H9 (cell line): ENCODE results near the gene MYH9. TPM values are rescaled to one million over a fixed set of nuclear protein-coding genes. Genes with fewer than 3 reads are reported as not detected.
A peak's percentile ranks its signal among the peaks of the same experiment; 100 is the strongest.

Experiments used
- DNase-seq: peaks from one replicate; pipeline ENCODE4 v3.0.0-alpha.2; 2017
- H2AFZ ChIP-seq: one replicate; pipeline ENCODE4 v1.6.1; 2013; ENCODE audit warnings: mild to moderate bottlenecking, low read length, control low read depth, moderate library complexity
- H2AK5ac ChIP-seq: 2 replicates; pipeline ENCODE4 v1.6.1; 2013; ENCODE audit warnings: low read length, control low read depth, mixed read lengths; ENCODE audit not compliant: insufficient read length
- H2BK120ac ChIP-seq: one replicate; pipeline ENCODE4 v1.6.1; 2013; ENCODE audit warnings: low read depth, mild to moderate bottlenecking, low read length, control low read depth, inconsistent platforms; ENCODE audit not compliant: poor library complexity, severe bottlenecking
- H2BK12ac ChIP-seq: 2 replicates; pipeline ENCODE4 v1.6.1; 2013; ENCODE audit warnings: low read length, control low read depth, mixed read lengths, low read depth; ENCODE audit not compliant: insufficient read length
- H2BK15ac ChIP-seq: 2 replicates; pipeline ENCODE4 v1.6.1; 2013; ENCODE audit warnings: low read depth, low read length, control low read depth
- H2BK20ac ChIP-seq: one replicate; pipeline ENCODE4 v1.6.1; 2013; ENCODE audit warnings: low read depth, mild to moderate bottlenecking, low read length, control low read depth, inconsistent platforms; ENCODE audit not compliant: poor library complexity, severe bottlenecking
- H2BK5ac ChIP-seq: 2 replicates; pipeline ENCODE4 v1.6.1; 2013; ENCODE audit warnings: low read length, control low read depth, mixed read lengths; ENCODE audit not compliant: insufficient read length
- H3K14ac ChIP-seq: 2 replicates; pipeline ENCODE4 v1.6.1; 2013; ENCODE audit warnings: low read length, control low read depth; ENCODE audit not compliant: insufficient read depth
- H3K18ac ChIP-seq: 2 replicates; pipeline ENCODE4 v1.6.1; 2013; ENCODE audit warnings: low read depth, mild to moderate bottlenecking, mixed read lengths, low read length, control low read depth; ENCODE audit not compliant: insufficient read length
- H3K23ac ChIP-seq: 2 replicates; pipeline ENCODE4 v1.6.1; 2013; ENCODE audit warnings: low read length, control low read depth, mixed read lengths, low read depth; ENCODE audit not compliant: insufficient read length
- H3K23me2 ChIP-seq: 2 replicates; pipeline ENCODE4 v1.6.1; 2013; ENCODE audit warnings: low read depth, mild to moderate bottlenecking, mixed read lengths, low read length, control low read depth; ENCODE audit not compliant: insufficient read length, poor library complexity, severe bottlenecking
- H3K27ac ChIP-seq: 2 replicates; pipeline ENCODE4 v1.5.1; 2013; ENCODE audit warnings: low read length, control low read depth, mixed read lengths, low read depth; ENCODE audit not compliant: insufficient read length
- H3K27me3 ChIP-seq: 2 replicates; pipeline ENCODE4 v1.6.1; 2013; ENCODE audit warnings: low read length, control low read depth, inconsistent platforms; ENCODE audit not compliant: insufficient read depth
- H3K4ac ChIP-seq: 2 replicates; pipeline ENCODE4 v1.6.1; 2013; ENCODE audit warnings: low read depth, mild to moderate bottlenecking, control low read depth, inconsistent platforms, low read length, moderate library complexity
- H3K4me1 ChIP-seq: 2 replicates; pipeline ENCODE4 v1.6.1; 2013; ENCODE audit warnings: low read length, control low read depth, inconsistent platforms; ENCODE audit not compliant: insufficient read depth
- H3K4me2 ChIP-seq: 2 replicates; pipeline ENCODE4 v1.6.1; 2013; ENCODE audit warnings: low read length, control low read depth, mixed read lengths; ENCODE audit not compliant: insufficient read length, insufficient read depth
- H3K56ac ChIP-seq: 2 replicates; pipeline ENCODE4 v1.6.1; 2013; ENCODE audit warnings: low read depth, mild to moderate bottlenecking, mixed read lengths, low read length, control low read depth; ENCODE audit not compliant: insufficient read length
- H3K79me1 ChIP-seq: 2 replicates; pipeline ENCODE4 v1.6.1; 2013; ENCODE audit warnings: low read depth, mild to moderate bottlenecking, moderate library complexity, low read length, control low read depth, inconsistent platforms; ENCODE audit not compliant: insufficient read depth, poor library complexity, severe bottlenecking
- H3K79me2 ChIP-seq: 2 replicates; pipeline ENCODE4 v1.6.1; 2013; ENCODE audit warnings: low read length, control low read depth, inconsistent platforms; ENCODE audit not compliant: insufficient read depth
- H3K9ac ChIP-seq: 2 replicates; pipeline ENCODE4 v1.6.1; 2013; ENCODE audit warnings: low read length, control low read depth, mixed read lengths; ENCODE audit not compliant: insufficient read length; ENCODE audit errors: extremely low read depth
- H3K9me3 ChIP-seq: one replicate; pipeline ENCODE4 v1.6.1; 2013; ENCODE audit warnings: low read depth, low read length, inconsistent platforms; ENCODE audit not compliant: control insufficient read depth
- H3T11ph ChIP-seq: one replicate; pipeline ENCODE4 v1.6.1; 2013; ENCODE audit warnings: mild to moderate bottlenecking, low read length, control low read depth, inconsistent platforms
- H4K20me1 ChIP-seq: one replicate; pipeline ENCODE4 v1.6.1; 2013; ENCODE audit not compliant: control insufficient read depth, insufficient read length, insufficient read depth
- H4K5ac ChIP-seq: 2 replicates; pipeline ENCODE4 v1.6.1; 2013; ENCODE audit warnings: low read depth, mild to moderate bottlenecking, mixed read lengths, low read length, control low read depth; ENCODE audit not compliant: insufficient read length
- H4K8ac ChIP-seq: replicated peaks from 2 replicates; pipeline ENCODE4 v1.6.1; 2013; ENCODE audit warnings: low read length, control low read depth, mixed read lengths, low read depth; ENCODE audit not compliant: insufficient read length
- H4K91ac ChIP-seq: 2 replicates; pipeline ENCODE4 v1.6.1; 2013; ENCODE audit warnings: low read depth, mild to moderate bottlenecking, moderate library complexity, mixed read lengths, low read length, control low read depth; ENCODE audit not compliant: insufficient read length
- H3K27ac Mint-ChIP-seq, 3 experiments: 2 replicates in 2 of 3; 3 replicates in 1 of 3; pipeline ENCODE4 v1.8.0; 2020 to 2021; ENCODE audit warnings: mixed read lengths in 3 of 3, mild to moderate bottlenecking in 1 of 3, moderate library complexity in 1 of 3
- H3K27me3 Mint-ChIP-seq: 2 replicates; pipeline ENCODE4 v1.8.0; 2021; ENCODE audit warnings: low read depth, mild to moderate bottlenecking, moderate library complexity, mixed read lengths
- H3K36me3 Mint-ChIP-seq, 3 experiments: 2 replicates in 2 of 3; 3 replicates in 1 of 3; pipeline ENCODE4 v1.8.0; 2020 to 2021; ENCODE audit warnings: low read depth in 3 of 3, mixed read lengths in 3 of 3; ENCODE audit not compliant: insufficient read depth in 1 of 3
- H3K4me1 Mint-ChIP-seq, 2 experiments: 2 replicates each; pipeline ENCODE4 v1.8.0; 2020; ENCODE audit warnings: mixed read lengths in 2 of 2
- H3K4me3 Mint-ChIP-seq, 2 experiments: 2 replicates in 1 of 2; 3 replicates in 1 of 2; pipeline ENCODE4 v1.8.0; 2020 to 2021; ENCODE audit warnings: mild to moderate bottlenecking in 2 of 2, mixed read lengths in 2 of 2, moderate library complexity in 1 of 2
- H3K9me3 Mint-ChIP-seq, 2 experiments: 2 replicates in 1 of 2; 3 replicates in 1 of 2; pipeline ENCODE4 v1.8.0; 2020; ENCODE audit warnings: mild to moderate bottlenecking in 2 of 2, mixed read lengths in 2 of 2, moderate library complexity in 1 of 2
- CTCF ChIP-seq: fragments of 200-600 bp; sonication (generic); conservative IDR thresholded peaks from 3 replicates; pipeline ENCODE4 v1.8.0; 2021; ENCODE audit warnings: antibody characterized with exemption, mild to moderate bottlenecking
- WGBS: extraction: QIAGEN DNeasy Blood & Tissue Kit; methylation state at CpG from one replicate; pipeline ENCODE4 v1.1.7; 2013; ENCODE audit warnings: missing lambda C conversion rate, low lambda C conversion rate, mixed read lengths; ENCODE audit not compliant: insufficient read length; ENCODE audit errors: extremely low coverage; 5-methylcytosine and 5-hydroxymethylcytosine counted together
- total RNA-seq: library from RNA; stranded (reverse); gene quantifications from 2 replicates; pipeline ENCODE4 v1.2.1, GENCODE V29; 2021

Gene MYH9
- total RNA-seq, 1 experiment from 2014 or later, result 266 TPM

- Mint-ChIP-seq H3K4me3 (peak overlapping the region; percentile 83 to 94), H3K36me3 (peaks cover 11 to 23% (median 14%) of the 10 kb centered on the region in 3 experiments), H3K27me3 (no peaks in the 10 kb centered on the region), H3K27ac (peak overlapping the region; percentile 90 to 95 (median 93)), H3K4me1 (peaks cover 32 to 36% of the 10 kb centered on the region in 2 experiments), H3K9me3 (no peaks in the 10 kb centered on the region; a peak in 2 of 5 replicates)
- Histone ChIP-seq H3K9me3 (no peaks in the 10 kb centered on the region), H4K5ac (no peak overlapping the region), H3K79me1 (no peaks in the 10 kb centered on the region), H2BK5ac (no peak overlapping the region), H2AFZ (no peak overlapping the region), H3K56ac (no peak overlapping the region), H4K91ac (no peak overlapping the region), H3K4ac (no peak overlapping the region; the same call in 1 of the 2 replicates), H3K18ac (peak overlapping the region; percentile 56), H2AK5ac (no peak overlapping the region), H4K20me1 (no peaks in the 10 kb centered on the region), H3K4me1 (peaks cover 2% of the 10 kb centered on the region; the same call in 1 of the 2 replicates), H3T11ph (no peak overlapping the region), H3K23me2 (peaks cover 17% of the 10 kb centered on the region), H3K23ac (no peak overlapping the region), H3K14ac (no peak overlapping the region; the same call in 1 of the 2 replicates), H2BK20ac (no peak overlapping the region), H4K8ac (no peak overlapping the region), H3K27me3 (no peaks in the 10 kb centered on the region), H2BK120ac (no peak overlapping the region), H2BK12ac (no peak overlapping the region), H2BK15ac (no peak overlapping the region), H3K27ac (peak overlapping the region; percentile 69), H3K9ac (peak overlapping the region; percentile 83), H3K79me2 (peaks cover 32% of the 10 kb centered on the region), H3K4me2 (peak overlapping the region; percentile 91)
- no peak for TF ChIP-seq CTCF
- no peak for DNase-seq
- WGBS, result no CpG with 5 or more reads among the region's 12 CpGs
Measured at GRCh38 chr22:36385491-36386350, 2.0 kb downstream of the MYH9 start.
